MCF 10A (cell line): Measurements from ENCODE around the gene VPS45. TPM values are rescaled to one million over a fixed set of nuclear protein-coding genes. Genes with fewer than 3 reads are reported as not detected.
A peak's percentile ranks its signal among the peaks of the same experiment; 100 is the strongest.

Experiments used
- BruUV-seq: library from RNA; stranded (reverse); fragments of 400-500 nt; replicated peaks from 2 replicates; lab custom pipeline; 2021; lab: Mats Ljungman, UMichigan
- CTCF ChIA-PET: fragments of 300-600 bp; sonication (Branson Sonifier 250); formaldehyde crosslinking; extraction: SDS; loops from one replicate; lab custom pipeline; 2021; ENCODE audit warnings: antibody characterized with exemption, inconsistent platforms; lab: Yijun Ruan, JAX
- POLR2A ChIA-PET: fragments of 300-600, 350-650 bp; sonication (Branson Sonifier 250); formaldehyde crosslinking; extraction: SDS; loops from one replicate; lab custom pipeline; 2020; ENCODE audit warnings: antibody characterized with exemption, inconsistent platforms; lab: Yijun Ruan, JAX
- DNase-seq: peaks from one replicate; pipeline ENCODE4 v3.0.0-alpha.2; 2018; ENCODE audit not compliant: unreplicated experiment
- H3K27ac Mint-ChIP-seq: one replicate; pipeline ENCODE4 v1.8.0; 2022; ENCODE audit warnings: mild to moderate bottlenecking, low read depth, mixed read lengths; ENCODE audit not compliant: unreplicated experiment
- H3K27me3 Mint-ChIP-seq: one replicate; pipeline ENCODE4 v1.8.0; 2022; ENCODE audit warnings: mixed read lengths; ENCODE audit not compliant: insufficient read depth, unreplicated experiment
- H3K36me3 Mint-ChIP-seq: one replicate; pipeline ENCODE4 v1.8.0; 2022; ENCODE audit warnings: mild to moderate bottlenecking, moderate library complexity, mixed read lengths; ENCODE audit not compliant: insufficient read depth, unreplicated experiment
- H3K4me1 Mint-ChIP-seq: one replicate; pipeline ENCODE4 v1.8.0; 2022; ENCODE audit warnings: mixed read lengths; ENCODE audit not compliant: insufficient read depth, unreplicated experiment
- H3K4me3 Mint-ChIP-seq: one replicate; pipeline ENCODE4 v1.8.0; 2022; ENCODE audit warnings: mild to moderate bottlenecking, moderate library complexity, mixed read lengths; ENCODE audit not compliant: unreplicated experiment
- H3K9me3 Mint-ChIP-seq: one replicate; pipeline ENCODE4 v1.8.0; 2022; ENCODE audit warnings: mixed read lengths; ENCODE audit not compliant: unreplicated experiment
- CTCF ChIP-seq: fragments of 200-600 bp; IDR thresholded peaks from one replicate; pipeline ENCODE4 v1.8.0; 2022; ENCODE audit warnings: antibody characterized with exemption, mild to moderate bottlenecking; ENCODE audit not compliant: unreplicated experiment
- intact Hi-C: fragments of 100-400 bp; cut with micrococcal nuclease; formaldehyde crosslinking; loops from 2 replicates; pipeline ENCODE4 v1.14.1; 2022
- total RNA-seq: library from RNA; stranded (reverse); gene quantifications from 2 replicates; pipeline ENCODE4 v1.2.3, GENCODE V29; 2022

The VPS45 gene
- total RNA-seq, 1 experiment from 2014 or later = 35.1 TPM

- no peaks in the 10 kb centered on the region for H3K36me3 Mint-ChIP-seq
- ChIA-PET CTCF (interaction anchor here (0.5 to 13.7 kb wide), 9 partner anchors 10 to 353 kb away, joined by 3 to 223 read pairs (median 3); partner anchors contain the start of gene FALEC), POLR2A (interaction anchor here (0.6 to 2.4 kb wide), 8 partner anchors 9 to 159 kb away, joined by 3 to 10 read pairs (median 4); partner anchors contain the start of gene VPS45)
- BruUV-seq = no TSS peak
- intact Hi-C loops = no loop called here
- no peak for TF ChIP-seq CTCF
- no peak overlapping the region for H3K4me3 Mint-ChIP-seq
- no peaks in the 10 kb centered on the region for H3K27me3 Mint-ChIP-seq
- peaks cover 14% of the 10 kb centered on the region for H3K4me1 Mint-ChIP-seq
- H3K9me3 Mint-ChIP-seq = no peaks in the 10 kb centered on the region
- DNase-seq = peak; percentile 24
- no peak overlapping the region for H3K27ac Mint-ChIP-seq
Observed at GRCh38 chr1:150161747-150162581, 94.4 kb downstream of the VPS45 start.

GRCh38 chr1:150162582-150162861 lies 94.9 kb downstream of the VPS45 start:
- Mint-ChIP-seq H3K9me3 (no peaks in the 10 kb centered on the region), H3K4me1 (peaks cover 14% of the 10 kb centered on the region), H3K36me3 (no peaks in the 10 kb centered on the region), H3K27me3 (no peaks in the 10 kb centered on the region), H3K27ac (peak overlapping the region; percentile 84), H3K4me3 (peak overlapping the region; percentile 69)
- intact Hi-C loops = no loop called here
- ChIA-PET CTCF (interaction anchor here (0.6 to 13.7 kb wide), 5 partner anchors 19 to 229 kb away, joined by 3 to 223 read pairs (median 3); no protein-coding TSS in a partner anchor), POLR2A (interaction anchor here (0.6 to 2.4 kb wide), 8 partner anchors 8 to 160 kb away, joined by 3 to 10 read pairs (median 3); partner anchors contain the start of genes OTUD7B and VPS45)
- TF ChIP-seq CTCF = no peak
- no peak for DNase-seq
- no TSS peak for BruUV-seq

- ChIA-PET POLR2A (interaction anchor here (0.6 to 2.4 kb wide), 9 partner anchors 11 to 235 kb away, joined by 3 to 10 read pairs (median 3); partner anchors contain the start of genes OTUD7B, PLEKHO1 and VPS45), CTCF (interaction anchor here (0.5 to 13.7 kb wide), 8 partner anchors 19 to 304 kb away, joined by 3 to 223 read pairs (median 3); no protein-coding TSS in a partner anchor)
- H3K36me3 Mint-ChIP-seq = no peaks in the 10 kb centered on the region
- DNase-seq = peak; percentile 97
- BruUV-seq = no TSS peak
- H3K9me3 Mint-ChIP-seq = no peaks in the 10 kb centered on the region
- no peaks in the 10 kb centered on the region for H3K27me3 Mint-ChIP-seq
- peak overlapping the region; percentile 69 for H3K4me3 Mint-ChIP-seq
- peak; percentile 25 for TF ChIP-seq CTCF
- peak overlapping the region; percentile 84 for H3K27ac Mint-ChIP-seq
- peaks cover 14% of the 10 kb centered on the region for H3K4me1 Mint-ChIP-seq
- intact Hi-C loops = no loop called here
Observed at GRCh38 chr1:150162862-150163706, 95.5 kb downstream of the VPS45 start.
